ENCODE results near the gene ELOVL6. TPM values are rescaled to one million over a fixed set of nuclear protein-coding genes. Genes with fewer than 3 reads are reported as not detected.

The ELOVL6 gene
- total RNA-seq, 1 donor from 2014 or later, result 51.6 TPM

DNA sequence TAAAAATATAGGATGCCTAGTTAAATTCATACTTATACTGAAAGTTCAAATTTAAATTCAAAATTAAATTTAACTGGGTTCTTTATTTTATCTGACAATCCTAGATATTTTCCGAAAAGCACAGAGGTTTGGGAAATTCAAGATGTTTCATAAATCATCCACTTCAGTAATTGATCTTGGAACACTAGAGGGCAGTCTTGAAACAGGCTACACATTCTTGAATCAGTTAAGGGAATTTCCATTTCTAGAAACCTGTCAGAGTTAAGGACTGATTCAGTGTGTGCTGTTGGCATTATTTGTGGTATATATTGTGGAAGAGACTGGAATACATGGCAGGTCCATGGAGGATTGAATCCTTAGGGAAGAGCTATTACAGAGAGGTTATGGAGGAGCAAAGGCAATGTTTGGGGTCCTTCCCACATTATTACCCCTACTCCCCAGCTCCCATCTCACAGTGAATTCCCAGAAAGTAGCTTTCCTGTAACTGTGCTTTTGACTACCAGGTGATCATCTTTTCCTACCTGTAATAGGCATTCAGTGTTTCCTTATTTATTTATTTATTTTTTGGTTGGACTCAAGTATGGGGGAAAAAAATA is 192.9 kb downstream of the ELOVL6 start:
- peaks cover 11% of the 10 kb centered on the region for H3K4me1 Mint-ChIP-seq (ENCODE audit: unreplicated experiment)
- no peak overlapping the region for H3K4me3 Mint-ChIP-seq
- TF ChIP-seq, protein P1, sequence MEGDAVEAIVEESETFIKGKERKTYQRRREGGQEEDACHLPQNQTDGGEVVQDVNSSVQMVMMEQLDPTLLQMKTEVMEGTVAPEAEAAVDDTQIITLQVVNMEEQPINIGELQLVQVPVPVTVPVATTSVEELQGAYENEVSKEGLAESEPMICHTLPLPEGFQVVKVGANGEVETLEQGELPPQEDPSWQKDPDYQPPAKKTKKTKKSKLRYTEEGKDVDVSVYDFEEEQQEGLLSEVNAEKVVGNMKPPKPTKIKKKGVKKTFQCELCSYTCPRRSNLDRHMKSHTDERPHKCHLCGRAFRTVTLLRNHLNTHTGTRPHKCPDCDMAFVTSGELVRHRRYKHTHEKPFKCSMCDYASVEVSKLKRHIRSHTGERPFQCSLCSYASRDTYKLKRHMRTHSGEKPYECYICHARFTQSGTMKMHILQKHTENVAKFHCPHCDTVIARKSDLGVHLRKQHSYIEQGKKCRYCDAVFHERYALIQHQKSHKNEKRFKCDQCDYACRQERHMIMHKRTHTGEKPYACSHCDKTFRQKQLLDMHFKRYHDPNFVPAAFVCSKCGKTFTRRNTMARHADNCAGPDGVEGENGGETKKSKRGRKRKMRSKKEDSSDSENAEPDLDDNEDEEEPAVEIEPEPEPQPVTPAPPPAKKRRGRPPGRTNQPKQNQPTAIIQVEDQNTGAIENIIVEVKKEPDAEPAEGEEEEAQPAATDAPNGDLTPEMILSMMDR (conservative IDR thresholded peaks at IDR 0.05), result peak; percentile 89
- no peaks in the 10 kb centered on the region for H3K9me3 Mint-ChIP-seq
- no peaks in the 10 kb centered on the region for H3K36me3 Mint-ChIP-seq
- H3K27ac Mint-ChIP-seq, result no peak overlapping the region
- peaks cover 2% of the 10 kb centered on the region for H3K27me3 Mint-ChIP-seq
- no peak for DNase-seq (ENCODE audit: extremely low spot score, unreplicated experiment)

DNA sequence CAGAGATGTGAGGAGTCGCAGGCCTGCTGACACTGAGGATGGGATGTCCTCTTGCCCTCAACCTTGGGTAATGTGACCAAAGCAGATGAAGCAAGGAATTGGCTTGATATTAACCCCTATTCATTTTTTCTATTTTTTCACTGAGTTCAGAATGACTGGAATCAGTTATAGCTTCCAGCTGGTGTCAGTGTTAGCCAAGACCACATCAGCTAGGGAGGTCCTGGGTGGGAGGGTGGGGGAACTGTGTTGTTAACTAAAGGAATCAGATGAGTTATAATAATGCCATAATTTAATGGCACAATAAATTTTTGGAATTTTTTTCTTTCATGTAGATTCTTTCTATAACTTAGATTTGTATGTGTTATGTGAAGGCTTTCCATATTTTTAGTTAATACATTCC is 193.9 kb downstream of the ELOVL6 start:
- no peak overlapping the region for H3K27ac Mint-ChIP-seq
- TF ChIP-seq, protein P1 (conservative IDR thresholded peaks at IDR 0.05), result no peak
- no peak overlapping the region for H3K4me3 Mint-ChIP-seq
- no peaks in the 10 kb centered on the region for H3K9me3 Mint-ChIP-seq
- DNase-seq (ENCODE audit: extremely low spot score, unreplicated experiment), result no peak
- H3K4me1 Mint-ChIP-seq (ENCODE audit: unreplicated experiment), result peaks cover 9% of the 10 kb centered on the region
- peaks cover 2% of the 10 kb centered on the region for H3K27me3 Mint-ChIP-seq
- H3K36me3 Mint-ChIP-seq, result no peaks in the 10 kb centered on the region

DNA sequence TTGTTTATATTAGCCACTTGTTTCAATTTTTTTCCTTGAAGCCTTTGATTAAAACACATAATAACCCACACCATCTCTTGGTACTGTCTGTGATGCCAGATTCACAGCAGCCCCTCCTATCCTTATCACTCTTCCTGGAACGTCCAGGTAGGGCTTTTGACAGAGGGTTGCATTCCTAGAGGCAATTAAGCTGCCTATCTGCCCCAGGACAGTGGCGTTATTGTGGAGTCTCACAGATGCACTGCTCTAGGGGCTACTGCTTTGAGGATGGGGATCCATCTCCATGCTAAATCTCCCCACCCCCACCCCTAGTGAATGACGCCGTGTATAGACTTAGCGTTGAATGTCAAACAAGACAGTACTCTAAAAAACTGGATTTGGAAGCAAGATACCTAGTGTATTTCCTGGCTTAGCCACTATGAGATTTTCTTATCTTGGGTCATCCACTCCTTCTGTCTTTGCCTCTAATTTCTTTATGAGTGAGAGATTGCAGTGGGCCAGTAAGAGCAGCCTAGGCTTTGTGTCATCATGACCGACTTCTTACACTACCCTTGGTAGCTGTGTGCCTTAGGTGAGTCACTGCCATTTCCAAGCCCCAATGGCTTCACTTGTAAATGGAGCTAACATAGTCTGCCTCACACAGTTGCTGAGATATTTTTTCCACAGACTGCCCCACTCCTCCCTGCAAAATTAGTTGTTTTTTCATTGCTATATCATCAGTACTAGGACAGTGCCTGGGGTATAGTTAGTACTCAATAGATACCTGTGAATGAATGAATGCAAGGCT is 194.8 kb downstream of the ELOVL6 start:
- DNase-seq (ENCODE audit: extremely low spot score, unreplicated experiment), result no peak
- Mint-ChIP-seq H3K27ac (no peak overlapping the region), H3K4me1 (ENCODE audit: unreplicated experiment) (peaks cover 12% of the 10 kb centered on the region), H3K27me3 (peaks cover 2% of the 10 kb centered on the region), H3K4me3 (no peak overlapping the region), H3K9me3 (no peaks in the 10 kb centered on the region), H3K36me3 (no peaks in the 10 kb centered on the region)
- TF ChIP-seq, protein P1 (conservative IDR thresholded peaks at IDR 0.05), result no peak

DNA sequence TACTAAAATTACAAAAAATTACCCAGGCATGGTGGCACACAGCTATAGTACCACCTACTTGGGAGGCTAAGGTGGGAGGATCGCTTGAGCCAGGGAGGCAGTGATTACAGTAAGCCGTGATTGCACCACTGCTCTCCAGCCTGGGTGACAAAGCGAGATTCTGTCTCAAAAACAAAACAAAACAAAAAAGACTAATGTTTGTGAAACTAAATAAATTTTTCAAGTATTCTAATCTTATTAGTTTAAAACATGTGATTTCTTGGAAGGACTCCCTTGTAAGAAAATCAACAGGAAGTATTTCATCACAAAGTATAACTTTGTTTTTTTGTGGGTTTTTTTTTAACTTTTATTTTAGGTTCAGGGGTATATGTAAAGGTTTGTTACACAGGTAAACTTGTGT is 196.1 kb downstream of the ELOVL6 start:
- Mint-ChIP-seq H3K27ac (peak overlapping the region; percentile 44), H3K9me3 (no peaks in the 10 kb centered on the region), H3K4me1 (ENCODE audit: unreplicated experiment) (peaks cover 12% of the 10 kb centered on the region), H3K36me3 (no peaks in the 10 kb centered on the region), H3K27me3 (peaks cover 2% of the 10 kb centered on the region), H3K4me3 (peak overlapping the region; percentile 1)
- TF ChIP-seq, protein P1 (conservative IDR thresholded peaks at IDR 0.05), result no peak
- DNase-seq (ENCODE audit: extremely low spot score, unreplicated experiment), result no peak

DNA sequence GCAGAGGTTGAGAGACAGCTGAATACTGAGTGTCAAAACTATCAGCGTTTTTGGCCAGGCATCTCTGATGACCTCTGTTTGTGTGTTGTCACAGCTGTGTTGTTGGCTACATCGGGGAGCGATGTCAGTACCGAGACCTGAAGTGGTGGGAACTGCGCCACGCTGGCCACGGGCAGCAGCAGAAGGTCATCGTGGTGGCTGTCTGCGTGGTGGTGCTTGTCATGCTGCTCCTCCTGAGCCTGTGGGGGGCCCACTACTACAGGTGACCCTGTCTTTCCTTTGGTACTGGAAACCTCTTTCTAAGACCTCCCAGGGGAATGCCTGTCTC is 198.9 kb downstream of the ELOVL6 start:
- Mint-ChIP-seq H3K27me3 (peaks cover 2% of the 10 kb centered on the region), H3K9me3 (no peaks in the 10 kb centered on the region), H3K4me3 (no peak overlapping the region), H3K36me3 (no peaks in the 10 kb centered on the region), H3K27ac (no peak overlapping the region), H3K4me1 (ENCODE audit: unreplicated experiment) (peaks cover 7% of the 10 kb centered on the region)
- no peak for DNase-seq (ENCODE audit: extremely low spot score, unreplicated experiment)
- TF ChIP-seq, protein P1 (conservative IDR thresholded peaks at IDR 0.05), result no peak

Data from type B pancreatic cell (in vitro differentiated cells).